Peyer's patch (tissue), 4 donors: ENCODE measurements around the gene OR10T2.

ENCODE experiments used
- CTCF ChIP-seq, 6 experiments: fragments of 450-650 bp in 4 of 6; fragments of 200-600 bp in 2 of 6; sonication (generic) in 1 of 6; IDR thresholded peaks; one replicate each; pipeline ENCODE4 v1.5.1; 2017 to 2019; ENCODE audit warnings: antibody characterized with exemption in 6 of 6, mild to moderate bottlenecking in 3 of 6, moderate library complexity in 1 of 6
- POLR2A ChIP-seq, 2 donors: fragments of 450-650 bp; IDR thresholded peaks; one replicate each; pipeline ENCODE4 v1.5.1; 2017; ENCODE audit warnings: antibody characterized with exemption in 2 of 2, mild to moderate bottlenecking in 2 of 2, moderate library complexity in 2 of 2

GRCh38 chr1:158362482-158362881 is 36.8 kb downstream of the OR10T2 start:
- TF ChIP-seq CTCF (IDR thresholded peaks at IDR 0.05) (no peak), POLR2A (IDR thresholded peaks at IDR 0.05) (no peak)
